GM12865 (cell line): Measurements from ENCODE around the gene SLC35B2.

Experiments used
- DNase-seq: peaks from one replicate; pipeline ENCODE4 v3.0.0; 2010; ENCODE audit warnings: low read depth
- H3K4me3 ChIP-seq: 2 replicates; pipeline ENCODE4 v1.5.1; 2011; ENCODE audit warnings: mild to moderate bottlenecking, low read depth, low read length, control low read depth
- CTCF ChIP-seq: IDR thresholded peaks from 2 replicates; pipeline ENCODE4 v1.5.1; 2011; ENCODE audit warnings: low read length, control low read depth, low read depth, inconsistent platforms; ENCODE audit not compliant: insufficient read depth; ENCODE audit errors: missing control alignments

SLC35B2 gene

GRCh38 chr6:44257025-44257752 lies at the start of gene SLC35B2:
SLC35B2 (minus strand) TSS chr6:44257528; CDS start chr6:44257410, 118 bp downstream.
- H3K4me3 ChIP-seq, result peak within 1 kb of the TSS; percentile 95
- peak; percentile 69 for TF ChIP-seq CTCF
- DNase-seq, result peak; percentile 86

GRCh38 chr6:44306710-44307109 lies 49.4 kb upstream of the SLC35B2 start:
- DNase-seq, result no peak
- no peak for TF ChIP-seq CTCF
- no peak overlapping the region for H3K4me3 ChIP-seq

GRCh38 chr6:44305200-44305725 lies 47.9 kb upstream of the SLC35B2 start:
- no peak overlapping the region for H3K4me3 ChIP-seq
- no peak for TF ChIP-seq CTCF
- DNase-seq, result no peak

GRCh38 chr6:44304282-44305199 lies 47.2 kb upstream of the SLC35B2 start:
- DNase-seq, result peak; percentile 53
- H3K4me3 ChIP-seq, result no peak overlapping the region
- TF ChIP-seq CTCF, result peak; percentile 77

- DNase-seq, result no peak
- no peak for TF ChIP-seq CTCF
- no peak overlapping the region for H3K4me3 ChIP-seq
Measured at GRCh38 chr6:44303842-44304241, 46.5 kb upstream of the SLC35B2 start.

- H3K4me3 ChIP-seq, result no peak overlapping the region
- TF ChIP-seq CTCF, result no peak
- no peak for DNase-seq
Measured at GRCh38 chr6:44302856-44303255, 45.5 kb upstream of the SLC35B2 start.
